Left lobe of liver (tissue), 2 donors: Measurements from ENCODE around the gene PTPRM. TPM values are rescaled to one million over a fixed set of nuclear protein-coding genes. Genes with fewer than 3 reads are reported as not detected.

Experiments
- ATAC-seq: fragments of 200-7000 bp; cut with Tn5 transposase; one replicate; pipeline ENCODE4 v1.9.1; 2020; ENCODE audit warnings: mild to moderate bottlenecking, moderate library complexity
- DNase-seq: peaks from one replicate; pipeline ENCODE4 v3.0.0-alpha.2; 2020; ENCODE audit warnings: low spot score
- total RNA-seq: library from RNA; stranded (reverse); gene quantifications from one replicate; pipeline ENCODE4 v1.2.1, GENCODE V29; 2021
- donor health status: DM: no; HTN: no; CAD: no; lungs with moderate emphysema.
- donor health status: DM: no; HTN: yes; CAD: no.

PTPRM gene
- total RNA-seq, 1 donor from 2014 or later, result 34.7 TPM

- DNase-seq, result no peak
- ATAC-seq, result no peak
Observed at GRCh38 chr18:7787339-7787738, 220.2 kb downstream of the PTPRM start.

- DNase-seq (no peak), ATAC-seq (peak; percentile 79)
Observed at GRCh38 chr18:7789856-7790552, 222.9 kb downstream of the PTPRM start.

- ATAC-seq (no peak), DNase-seq (no peak)
Observed at GRCh38 chr18:7793100-7793499, 226.0 kb downstream of the PTPRM start.

GRCh38 chr18:7803956-7804469 is 236.9 kb downstream of the PTPRM start:
- no peak for DNase-seq

GRCh38 chr18:7805096-7805495 is 238.0 kb downstream of the PTPRM start:
- DNase-seq (no peak), ATAC-seq (no peak)

More at GRCh38 chr18:7803956-7804469, 236.9 kb downstream of the PTPRM start:
- no peak for ATAC-seq

GRCh38 chr18:7805880-7806279 is 238.8 kb downstream of the PTPRM start:
- no peak for DNase-seq
- ATAC-seq, result no peak

GRCh38 chr18:7807936-7808453 is 240.9 kb downstream of the PTPRM start:
- ATAC-seq (no peak), DNase-seq (no peak)

- ATAC-seq, result no peak
- no peak for DNase-seq
Observed at GRCh38 chr18:7808992-7809391, 241.9 kb downstream of the PTPRM start.

- DNase-seq (no peak), ATAC-seq (no peak)
Observed at GRCh38 chr18:7809455-7809854, 242.3 kb downstream of the PTPRM start.

GRCh38 chr18:7809978-7810377 is 242.9 kb downstream of the PTPRM start:
- DNase-seq, result no peak
- no peak for ATAC-seq

- ATAC-seq (no peak), DNase-seq (no peak)
Observed at GRCh38 chr18:7812431-7813063, 245.4 kb downstream of the PTPRM start.

GRCh38 chr18:7813131-7813530 is 246.0 kb downstream of the PTPRM start:
- ATAC-seq, result no peak
- no peak for DNase-seq

- no peak for DNase-seq
- ATAC-seq, result no peak
Observed at GRCh38 chr18:7814754-7815315, 247.7 kb downstream of the PTPRM start.

- ATAC-seq (no peak), DNase-seq (no peak)
Observed at GRCh38 chr18:7815787-7816186, 248.7 kb downstream of the PTPRM start.

- DNase-seq (no peak), ATAC-seq (no peak)
Observed at GRCh38 chr18:7817575-7818230, 250.6 kb downstream of the PTPRM start.

GRCh38 chr18:7821784-7822183 is 254.7 kb downstream of the PTPRM start:
- DNase-seq (no peak), ATAC-seq (no peak)

GRCh38 chr18:7822435-7823331 is 255.6 kb downstream of the PTPRM start:
- ATAC-seq, result peak; percentile 56

GRCh38 chr18:7824970-7825369 is 257.9 kb downstream of the PTPRM start:
- ATAC-seq (peak; percentile 26), DNase-seq (no peak)

More at GRCh38 chr18:7822435-7823331, 255.6 kb downstream of the PTPRM start:
- DNase-seq, result no peak

- no peak for ATAC-seq
- DNase-seq, result no peak
Observed at GRCh38 chr18:7830468-7830867, 263.4 kb downstream of the PTPRM start.

- ATAC-seq (no peak), DNase-seq (no peak)
Observed at GRCh38 chr18:7839548-7839947, 272.4 kb downstream of the PTPRM start.
